Colonic mucosa (tissue), 4 donors: ENCODE results near the gene FRMPD1. TPM values are rescaled to one million over a fixed set of nuclear protein-coding genes. Genes with fewer than 3 reads are reported as not detected.

Experiments used
- DNase-seq: peaks from one replicate; pipeline ENCODE4 v3.0.0-alpha.2; 2020
- H3K27ac ChIP-seq: fragments of 200-600 bp; one replicate; pipeline ENCODE4 v1.8.0; 2021
- H3K27me3 ChIP-seq: fragments of 200-600 bp; one replicate; pipeline ENCODE4 v1.8.0; 2021
- H3K36me3 ChIP-seq: fragments of 200-600 bp; one replicate; pipeline ENCODE4 v1.8.0; 2021
- H3K4me1 ChIP-seq: fragments of 200-600 bp; one replicate; pipeline ENCODE4 v1.8.0; 2021; ENCODE audit warnings: mild to moderate bottlenecking
- H3K4me3 ChIP-seq: fragments of 200-600 bp; one replicate; pipeline ENCODE4 v1.8.0; 2021
- H3K9ac ChIP-seq, 2 donors: one replicate each; pipeline ENCODE4 v1.7.0; 2013; ENCODE audit warnings: control low read depth in 2 of 2, low read depth in 2 of 2, low read length in 2 of 2
- H3K9me3 ChIP-seq: fragments of 200-600 bp; one replicate; pipeline ENCODE4 v1.8.0; 2021
- CTCF ChIP-seq: fragments of 200-600 bp; IDR thresholded peaks from one replicate; pipeline ENCODE4 v1.8.0; 2022; ENCODE audit warnings: antibody characterized with exemption, mild to moderate bottlenecking
- intact Hi-C: fragments of 100-400 bp; cut with DNase I; formaldehyde crosslinking; loops from one replicate; pipeline ENCODE4 v1.14.1; 2022
- total RNA-seq, 2 donors: library from RNA; stranded (reverse); fragmentation: NEBNext Ultra II Directional in 1 of 2; extraction: Animal tissue kit (Norgen Biotek cat#: 25700) in 1 of 2; gene quantifications; one replicate each; pipeline ENCODE4 v1.2.1, GENCODE V29; 2021
- donor health status: healthy.
- donor health status: DM: no; HTN: no; CAD: no.
- donor health status: DM: no; HTN: no; CAD: no.

Gene FRMPD1
- total RNA-seq, 2 donors from 2014 or later, result 0.08 to 0.35 TPM

- Histone ChIP-seq H3K27ac (no peak overlapping the region), H3K4me3 (no peak overlapping the region), H3K9ac (no peak overlapping the region), H3K27me3 (no peaks in the 10 kb centered on the region), H3K36me3 (no peaks in the 10 kb centered on the region), H3K4me1 (no peaks in the 10 kb centered on the region), H3K9me3 (no peaks in the 10 kb centered on the region)
- no peak for DNase-seq
- intact Hi-C loops, result no loop called here
- TF ChIP-seq CTCF, result no peak
These were observed 40.9 kb upstream of the FRMPD1 start for GRCh38 chr9:37609735-37610397.

GRCh38 chr9:37611014-37611413, 39.7 kb upstream of the FRMPD1 start:
- no peak for TF ChIP-seq CTCF

GRCh38 chr9:37611961-37612360, 38.8 kb upstream of the FRMPD1 start:
- no peaks in the 10 kb centered on the region for H3K36me3 ChIP-seq
- intact Hi-C loops, result no loop called here
- DNase-seq, result no peak
- H3K4me1 ChIP-seq, result no peaks in the 10 kb centered on the region
- no peaks in the 10 kb centered on the region for H3K9me3 ChIP-seq
- no peaks in the 10 kb centered on the region for H3K27me3 ChIP-seq
- no peak for TF ChIP-seq CTCF
- no peak overlapping the region for H3K9ac ChIP-seq
- no peak overlapping the region for H3K27ac ChIP-seq
- H3K4me3 ChIP-seq, result no peak overlapping the region

More at GRCh38 chr9:37611014-37611413, 39.7 kb upstream of the FRMPD1 start:
- Histone ChIP-seq H3K9me3 (no peaks in the 10 kb centered on the region), H3K27me3 (no peaks in the 10 kb centered on the region), H3K9ac (no peak overlapping the region), H3K36me3 (no peaks in the 10 kb centered on the region), H3K4me3 (no peak overlapping the region), H3K27ac (no peak overlapping the region), H3K4me1 (no peaks in the 10 kb centered on the region)
- intact Hi-C loops, result no loop called here
- no peak for DNase-seq

GRCh38 chr9:37617161-37617560, 33.6 kb upstream of the FRMPD1 start:
- intact Hi-C loops, result no loop called here
- no peaks in the 10 kb centered on the region for H3K4me1 ChIP-seq
- TF ChIP-seq CTCF, result no peak
- H3K27me3 ChIP-seq, result no peaks in the 10 kb centered on the region
- H3K36me3 ChIP-seq, result no peaks in the 10 kb centered on the region
- no peak overlapping the region for H3K4me3 ChIP-seq
- H3K27ac ChIP-seq, result no peak overlapping the region
- no peak for DNase-seq
- H3K9me3 ChIP-seq, result no peaks in the 10 kb centered on the region
- no peak overlapping the region for H3K9ac ChIP-seq

GRCh38 chr9:37617832-37618231, 32.9 kb upstream of the FRMPD1 start:
- no peak for DNase-seq
- Histone ChIP-seq H3K27me3 (no peaks in the 10 kb centered on the region), H3K9me3 (no peaks in the 10 kb centered on the region), H3K4me3 (no peak overlapping the region), H3K36me3 (no peaks in the 10 kb centered on the region), H3K27ac (no peak overlapping the region), H3K9ac (no peak overlapping the region), H3K4me1 (no peaks in the 10 kb centered on the region)
- intact Hi-C loops, result no loop called here
- TF ChIP-seq CTCF, result no peak
